GM12892 (cell line): Measurements from ENCODE around the gene TAF8.

ENCODE experiments used
- DNase-seq: peaks from one replicate; pipeline ENCODE4 v3.0.0; 2011; ENCODE audit not compliant: insufficient read length
- FAIRE-seq: peaks from 2 replicates; lab custom pipeline; 2011; peaks lifted over from hg19 to GRCh38; lab: Jason Lieb, UNC
- POLR2A ChIP-seq: IDR thresholded peaks from 2 replicates; pipeline ENCODE4 v1.6.1; 2011; ENCODE audit warnings: low read depth, low read length, control low read depth
- POLR2AphosphoS5 ChIP-seq: IDR thresholded peaks from 2 replicates; pipeline ENCODE4 v1.6.1; 2011; ENCODE audit warnings: low read depth, low read length, control low read depth
- TAF1 ChIP-seq: IDR thresholded peaks from 2 replicates; pipeline ENCODE4 v1.6.1; 2011; ENCODE audit warnings: low read depth, mild to moderate bottlenecking, control low read depth, low read length, borderline replicate concordance

TAF8 gene

GRCh38 chr6:42105156-42105648 lies 54.9 kb downstream of the TAF8 start:
- no peak for FAIRE-seq
- no peak for DNase-seq
- no peak for TF ChIP-seq POLR2A
- TF ChIP-seq POLR2AphosphoS5 = no peak
- TF ChIP-seq TAF1 = no peak

GRCh38 chr6:42105709-42106108 lies 55.4 kb downstream of the TAF8 start:
- DNase-seq (no peak), FAIRE-seq (no peak)
- no peak for TF ChIP-seq TAF1
- TF ChIP-seq POLR2AphosphoS5 = no peak
- no peak for TF ChIP-seq POLR2A

GRCh38 chr6:42106112-42107023 lies 56.0 kb downstream of the TAF8 start:
- TF ChIP-seq POLR2AphosphoS5 = no peak
- no peak for TF ChIP-seq POLR2A
- TF ChIP-seq TAF1 = no peak
- no peak for FAIRE-seq
- no peak for DNase-seq

- TF ChIP-seq POLR2AphosphoS5 (no peak), TAF1 (no peak), POLR2A (no peak)
- FAIRE-seq = no peak
- DNase-seq = no peak
Observed at GRCh38 chr6:42108071-42108470, 57.7 kb downstream of the TAF8 start.

- DNase-seq = no peak
- TF ChIP-seq POLR2AphosphoS5 (no peak), POLR2A (no peak), TAF1 (no peak)
- FAIRE-seq = no peak
Observed at GRCh38 chr6:42110683-42111082, 60.4 kb downstream of the TAF8 start.

GRCh38 chr6:42112351-42112750 lies 62.0 kb downstream of the TAF8 start:
- DNase-seq (no peak), FAIRE-seq (no peak)
- no peak for TF ChIP-seq POLR2A
- no peak for TF ChIP-seq TAF1
- TF ChIP-seq POLR2AphosphoS5 = no peak

GRCh38 chr6:42113936-42114636 lies 63.8 kb downstream of the TAF8 start:
- no peak for FAIRE-seq
- TF ChIP-seq POLR2A = no peak
- no peak for TF ChIP-seq TAF1
- no peak for TF ChIP-seq POLR2AphosphoS5
- no peak for DNase-seq

GRCh38 chr6:42117843-42118161 lies 67.5 kb downstream of the TAF8 start:
- no peak for FAIRE-seq
- no peak for TF ChIP-seq TAF1
- TF ChIP-seq POLR2A = no peak
- no peak for TF ChIP-seq POLR2AphosphoS5

GRCh38 chr6:42118162-42119001 lies 68.1 kb downstream of the TAF8 start:
- FAIRE-seq = no peak
- DNase-seq = no peak
- TF ChIP-seq POLR2AphosphoS5 (no peak), POLR2A (no peak), TAF1 (no peak)

More at GRCh38 chr6:42117843-42118161, 67.5 kb downstream of the TAF8 start:
- DNase-seq = no peak

GRCh38 chr6:42120895-42121865 lies 70.9 kb downstream of the TAF8 start:
- FAIRE-seq (no peak), DNase-seq (no peak)
- TF ChIP-seq POLR2A = no peak
- TF ChIP-seq POLR2AphosphoS5 = no peak

GRCh38 chr6:42123379-42124103 lies 73.2 kb downstream of the TAF8 start:
- FAIRE-seq (no peak), DNase-seq (no peak)
- TF ChIP-seq TAF1 (no peak), POLR2AphosphoS5 (no peak), POLR2A (no peak)
